Cardiac fibroblast (primary cell): ENCODE measurements around the gene NRSN1.

Source experiments
- DNase-seq, 2 donors: peaks; one replicate each; pipeline versions ENCODE4 v3.0.0 to v3.0.0-alpha.2; 2010; ENCODE audit warnings: low read depth in 2 of 2
- H3K4me3 ChIP-seq, 2 donors: replicated peaks in 1 of 2; 1 replicate in 1 of 2; 2 replicates in 1 of 2; pipeline ENCODE4 v1.5.1; 2011; ENCODE audit warnings: low read depth in 2 of 2, low read length in 2 of 2, mild to moderate bottlenecking in 2 of 2, moderate library complexity in 1 of 2
- TF ChIP-seq, protein P1 (sequence below): IDR thresholded peaks from one replicate; pipeline ENCODE4 v1.5.1; 2011; ENCODE audit warnings: low read depth, mild to moderate bottlenecking, low read length, inconsistent platforms

NRSN1 gene

GRCh38 chr6:24148154-24148570, 22.1 kb downstream of the NRSN1 start:
- no peak overlapping the region for H3K4me3 ChIP-seq
- TF ChIP-seq, protein P1, sequence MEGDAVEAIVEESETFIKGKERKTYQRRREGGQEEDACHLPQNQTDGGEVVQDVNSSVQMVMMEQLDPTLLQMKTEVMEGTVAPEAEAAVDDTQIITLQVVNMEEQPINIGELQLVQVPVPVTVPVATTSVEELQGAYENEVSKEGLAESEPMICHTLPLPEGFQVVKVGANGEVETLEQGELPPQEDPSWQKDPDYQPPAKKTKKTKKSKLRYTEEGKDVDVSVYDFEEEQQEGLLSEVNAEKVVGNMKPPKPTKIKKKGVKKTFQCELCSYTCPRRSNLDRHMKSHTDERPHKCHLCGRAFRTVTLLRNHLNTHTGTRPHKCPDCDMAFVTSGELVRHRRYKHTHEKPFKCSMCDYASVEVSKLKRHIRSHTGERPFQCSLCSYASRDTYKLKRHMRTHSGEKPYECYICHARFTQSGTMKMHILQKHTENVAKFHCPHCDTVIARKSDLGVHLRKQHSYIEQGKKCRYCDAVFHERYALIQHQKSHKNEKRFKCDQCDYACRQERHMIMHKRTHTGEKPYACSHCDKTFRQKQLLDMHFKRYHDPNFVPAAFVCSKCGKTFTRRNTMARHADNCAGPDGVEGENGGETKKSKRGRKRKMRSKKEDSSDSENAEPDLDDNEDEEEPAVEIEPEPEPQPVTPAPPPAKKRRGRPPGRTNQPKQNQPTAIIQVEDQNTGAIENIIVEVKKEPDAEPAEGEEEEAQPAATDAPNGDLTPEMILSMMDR: no peak
- DNase-seq: no peak

DNA sequence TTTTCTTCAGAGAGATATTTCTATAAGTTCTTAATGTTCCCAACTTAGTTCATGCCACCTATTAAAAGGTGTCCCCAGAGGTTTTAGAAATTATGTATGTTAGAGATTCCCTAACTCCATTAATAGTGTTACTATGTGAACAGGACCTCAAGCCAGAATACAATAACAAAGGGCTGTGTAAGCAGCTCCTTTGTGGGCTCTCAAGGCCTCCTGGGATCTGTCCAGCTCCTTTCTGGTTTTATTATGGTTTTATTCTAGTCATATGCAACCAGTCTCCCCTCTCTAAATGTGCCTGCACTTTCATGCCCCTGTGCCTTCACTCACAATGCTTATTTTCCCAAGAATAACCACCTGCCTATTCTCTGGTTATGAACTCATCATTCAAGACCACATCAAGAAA, 22.7 kb downstream of the NRSN1 start:
- TF ChIP-seq, protein P1: no peak
- DNase-seq: no peak
- no peak overlapping the region for H3K4me3 ChIP-seq

- TF ChIP-seq, protein P1: no peak
- DNase-seq: no peak
- no peak overlapping the region for H3K4me3 ChIP-seq
These were observed 23.3 kb downstream of the NRSN1 start for GRCh38 chr6:24149296-24149695.

DNA sequence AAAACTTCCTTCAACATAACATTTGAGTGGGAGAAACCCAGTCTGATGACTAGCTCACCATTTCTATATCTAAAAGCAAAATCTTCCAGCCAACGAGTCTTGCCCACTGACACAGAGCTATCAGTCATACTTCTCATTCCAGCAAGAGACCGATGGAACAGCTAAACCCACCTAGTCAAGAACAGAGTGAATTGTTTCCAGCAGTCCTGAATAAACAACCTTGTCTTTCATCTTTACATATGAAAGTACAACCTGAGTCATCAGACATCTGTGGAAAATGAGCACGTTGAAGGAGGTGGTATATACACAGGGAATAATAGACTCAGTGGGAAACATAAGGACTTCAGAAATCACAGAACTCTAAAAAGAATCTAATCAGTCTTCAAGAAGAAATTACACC, 23.8 kb downstream of the NRSN1 start:
- no peak for DNase-seq
- TF ChIP-seq, protein P1: no peak
- no peak overlapping the region for H3K4me3 ChIP-seq

- TF ChIP-seq, protein P1: no peak
- H3K4me3 ChIP-seq: no peak overlapping the region
- DNase-seq: no peak
These were observed 26.0 kb downstream of the NRSN1 start for GRCh38 chr6:24152014-24152413.

DNA sequence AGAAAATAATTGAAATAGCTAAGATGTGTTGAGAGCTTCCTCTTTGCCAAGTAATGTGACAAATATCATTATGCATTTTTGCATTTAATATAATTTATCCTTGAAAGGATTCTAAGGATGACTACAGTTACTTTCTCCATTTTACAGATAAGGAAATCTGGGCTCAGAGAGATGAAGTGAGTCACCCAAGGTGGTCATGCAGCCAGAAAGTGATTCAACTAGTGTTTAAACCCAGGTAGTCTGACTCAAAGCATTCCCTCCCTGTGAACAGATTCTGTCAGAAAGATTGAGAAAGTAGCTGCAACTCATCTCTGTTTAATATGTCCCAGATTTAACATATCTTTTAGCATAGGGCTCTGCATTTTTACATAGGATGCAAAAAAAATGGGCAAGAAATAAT, 28.1 kb downstream of the NRSN1 start:
- no peak overlapping the region for H3K4me3 ChIP-seq
- DNase-seq: no peak
- TF ChIP-seq, protein P1: no peak

DNA sequence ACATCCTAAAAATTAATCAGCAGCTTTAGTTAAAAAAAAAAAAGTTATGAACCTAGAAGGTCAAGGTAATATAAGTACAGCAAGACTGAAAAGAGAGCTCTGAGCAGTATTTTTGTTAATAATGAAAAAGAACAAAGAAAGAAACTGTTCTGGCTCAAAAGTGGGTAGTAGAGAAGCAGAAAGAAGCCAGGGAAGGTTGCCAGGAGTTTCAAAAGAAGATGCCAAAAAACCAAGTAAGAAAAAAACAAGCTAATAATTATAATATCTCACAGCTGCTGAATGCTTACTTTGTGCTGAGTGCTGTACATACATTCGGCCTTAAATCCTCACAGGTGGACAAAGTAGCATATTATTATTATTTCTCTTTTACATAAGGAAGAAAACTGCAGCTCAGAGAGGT, 31.9 kb downstream of the NRSN1 start:
- TF ChIP-seq, protein P1: no peak
- no peak overlapping the region for H3K4me3 ChIP-seq
- no peak for DNase-seq
